SK-N-MC (cell line): ENCODE data around the gene ZBTB46.

Experiments used
- EZH2 ChIP-seq: fragments of 200-600 bp; sonication (generic); IDR thresholded peaks from one replicate; pipeline ENCODE4 v1.6.1; 2017; ENCODE audit warnings: antibody characterized with exemption
- FOXP2 ChIP-seq: optimal IDR thresholded peaks from 2 replicates; pipeline ENCODE3; 2011; ENCODE audit warnings: mild to moderate bottlenecking, moderate library complexity; ENCODE audit not compliant: insufficient read depth; ENCODE audit errors: extremely low read length, control extremely low read depth
- POLR2AphosphoS5 ChIP-seq: IDR thresholded peaks from 2 replicates; pipeline ENCODE4 v1.6.1; 2012; ENCODE audit warnings: mild to moderate bottlenecking, low read depth, low read length, borderline replicate concordance

DNA sequence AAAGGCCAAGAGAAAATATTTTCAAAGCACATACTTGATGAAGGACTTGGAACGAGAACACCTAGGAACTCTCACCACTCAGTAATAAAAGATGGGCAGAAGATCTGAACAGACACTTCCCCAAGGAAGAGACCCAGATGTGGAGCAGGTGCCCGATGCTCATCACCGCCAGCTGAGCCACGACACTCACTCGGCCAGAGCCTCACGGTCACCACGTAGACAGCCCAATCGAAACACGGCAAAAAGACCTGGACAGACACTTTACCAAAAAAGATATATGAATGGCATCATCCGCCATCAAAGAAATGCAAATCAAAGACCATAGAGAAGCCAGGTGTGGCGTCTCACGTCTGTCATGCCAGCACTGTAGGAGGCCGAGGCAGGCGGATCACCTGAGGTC, 49.9 kb downstream of the ZBTB46 start:
- TF ChIP-seq EZH2 (no peak), POLR2AphosphoS5 (no peak), FOXP2 (no peak)
